Stimulated activated CD8-positive, alpha-beta memory T cell treated with anti-CD3 and anti-CD28 coated beads, Interleukin-4, amount 100 ng/mL, for 1 hour (primary cell): ENCODE results near the gene ARL14EPL.
"Not testable (repeated sequence)": the region's sequence is repeated elsewhere in the genome, so short reads cannot be mapped to it uniquely, and the experiment has no call there.

ENCODE experiments used
- DNase-seq, 2 donors: peaks; one replicate each; pipeline ENCODE4 v3.0.0-alpha.2; 2020; ENCODE audit warnings: low read depth in 2 of 2, low spot score in 1 of 2

The ARL14EPL gene

GRCh38 chr5:116046261-116046660, 14.0 kb downstream of the ARL14EPL start:
- DNase-seq: no peak

GRCh38 chr5:116046823-116047222, 14.6 kb downstream of the ARL14EPL start:
- DNase-seq: no peak

- DNase-seq: no peak
These were observed 26.2 kb downstream of the ARL14EPL start for GRCh38 chr5:116058346-116058936.

GRCh38 chr5:116062352-116062751, 30.1 kb downstream of the ARL14EPL start:
- DNase-seq: no peak

GRCh38 chr5:116063950-116064349, 31.7 kb downstream of the ARL14EPL start:
- DNase-seq: no peak

GRCh38 chr5:116068028-116068632, 35.9 kb downstream of the ARL14EPL start:
- DNase-seq: no peak

- DNase-seq: no peak
These were observed 38.9 kb downstream of the ARL14EPL start for GRCh38 chr5:116071211-116071610.

- DNase-seq: no peak
These were observed 43.0 kb downstream of the ARL14EPL start for GRCh38 chr5:116075191-116075831.

GRCh38 chr5:116076496-116076895, 44.2 kb downstream of the ARL14EPL start:
- no peak for DNase-seq

- DNase-seq: no peak
These were observed 45.9 kb downstream of the ARL14EPL start for GRCh38 chr5:116078199-116078598.

GRCh38 chr5:116084287-116084691, 52.0 kb downstream of the ARL14EPL start:
- DNase-seq: no peak

- peak; percentile 44 to 59 for DNase-seq
These were observed 52.8 kb downstream of the ARL14EPL start, which contains the start of gene COMMD10 for GRCh38 chr5:116084871-116085715. COMMD10 (plus strand) TSS chr5:116085025.

- DNase-seq: not testable (repeated sequence)
These were observed 54.0 kb downstream of the ARL14EPL start for GRCh38 chr5:116086309-116086708.

GRCh38 chr5:116088062-116088461, 55.8 kb downstream of the ARL14EPL start:
- DNase-seq: no peak

GRCh38 chr5:116090302-116090701, 58.0 kb downstream of the ARL14EPL start:
- DNase-seq: no peak

GRCh38 chr5:116091416-116091815, 59.1 kb downstream of the ARL14EPL start:
- no peak for DNase-seq

- no peak for DNase-seq
These were observed 65.0 kb downstream of the ARL14EPL start for GRCh38 chr5:116097301-116097700.

GRCh38 chr5:116098998-116099397, 66.7 kb downstream of the ARL14EPL start:
- no peak for DNase-seq

- not testable (repeated sequence) for DNase-seq
These were observed 72.7 kb downstream of the ARL14EPL start for GRCh38 chr5:116104941-116105340.
